Germinal center (tissue), 1 donor: ENCODE measurements around the gene ARHGAP31.
"Not testable (repeated sequence)": the region's sequence is repeated elsewhere in the genome, so short reads cannot be mapped to it uniquely, and the experiment has no call there.

Source experiments
- DNase-seq: peaks from one replicate; pipeline ENCODE4 v3.0.0; 2012; ENCODE audit warnings: mixed read lengths, low spot score

The ARHGAP31 gene

GRCh38 chr3:119352034-119352609 is 57.9 kb downstream of the ARHGAP31 start:
- no peak for DNase-seq

GRCh38 chr3:119352863-119353527 is 58.8 kb downstream of the ARHGAP31 start:
- no peak for DNase-seq

- DNase-seq, result not testable (repeated sequence)
Measured at GRCh38 chr3:119355608-119356007, 61.4 kb downstream of the ARHGAP31 start.

- no peak for DNase-seq
Measured at GRCh38 chr3:119356646-119357045, 62.5 kb downstream of the ARHGAP31 start.

GRCh38 chr3:119357190-119357589 is 63.0 kb downstream of the ARHGAP31 start:
- DNase-seq, result no peak

DNA sequence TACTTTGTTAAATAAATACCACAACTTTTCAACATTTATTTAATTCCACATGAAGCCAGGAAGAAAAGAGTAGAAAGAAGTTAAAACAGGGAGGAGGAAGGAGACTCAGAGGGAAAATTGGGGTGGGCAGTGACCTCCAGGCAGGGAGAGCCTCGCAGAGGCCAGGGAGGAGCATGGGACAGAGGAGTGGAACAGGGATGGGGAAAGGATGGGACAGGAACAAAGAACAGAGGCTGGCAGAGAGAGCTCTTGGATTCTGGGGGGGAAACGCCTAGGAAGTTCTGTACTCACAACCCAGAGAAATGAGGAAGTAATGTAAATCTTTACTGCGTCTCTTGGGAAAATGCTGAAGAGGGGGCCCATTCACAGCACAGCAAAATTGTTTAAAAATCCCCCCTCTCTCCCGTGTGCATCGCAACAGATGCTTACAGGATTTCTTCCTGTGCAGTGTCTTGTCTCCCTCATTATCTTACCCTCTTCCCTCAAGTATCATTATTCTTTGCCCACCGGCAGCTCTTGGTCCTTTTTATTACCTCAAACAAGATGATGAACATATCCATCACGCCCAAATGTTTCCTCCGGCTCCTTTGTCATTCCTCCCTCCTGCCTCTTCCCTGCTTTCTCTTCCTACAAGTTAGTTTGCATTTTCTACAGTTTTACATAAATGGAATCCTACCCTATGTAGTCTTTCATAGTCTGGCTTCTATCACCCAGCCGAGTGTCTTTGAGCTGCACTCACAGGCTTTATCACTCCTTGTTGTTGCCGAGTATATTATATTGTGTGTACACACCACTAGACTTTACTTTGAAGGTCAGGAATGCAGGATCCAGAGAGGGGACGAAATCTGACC is 65.5 kb downstream of the ARHGAP31 start:
- peak; percentile 67 for DNase-seq

- DNase-seq, result no peak
Measured at GRCh38 chr3:119360736-119361462, 66.7 kb downstream of the ARHGAP31 start.

GRCh38 chr3:119362010-119362409 is 67.8 kb downstream of the ARHGAP31 start:
- no peak for DNase-seq

GRCh38 chr3:119362940-119363725 is 69.0 kb downstream of the ARHGAP31 start:
- no peak for DNase-seq

- no peak for DNase-seq
Measured at GRCh38 chr3:119364401-119364800, 70.2 kb downstream of the ARHGAP31 start.

DNA sequence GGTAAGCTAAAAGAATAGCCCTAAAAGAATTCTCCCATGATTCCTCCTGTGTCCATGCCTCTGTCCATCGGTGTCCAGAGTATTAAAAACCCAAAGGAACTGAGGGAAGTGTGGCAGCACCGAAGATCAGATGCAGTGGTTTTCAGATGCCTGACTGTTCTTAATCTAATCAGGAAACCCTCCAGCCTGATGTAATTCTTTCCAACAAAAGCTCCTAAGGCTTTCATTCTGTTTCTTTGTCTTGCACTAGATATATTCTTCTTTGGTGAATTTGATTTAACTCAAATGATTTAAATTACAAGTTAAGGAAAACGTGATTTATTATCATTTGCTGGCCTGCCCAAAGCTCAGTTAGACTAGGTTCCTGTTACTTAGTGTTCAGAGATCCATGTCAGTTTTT is 71.2 kb downstream of the ARHGAP31 start:
- no peak for DNase-seq

DNA sequence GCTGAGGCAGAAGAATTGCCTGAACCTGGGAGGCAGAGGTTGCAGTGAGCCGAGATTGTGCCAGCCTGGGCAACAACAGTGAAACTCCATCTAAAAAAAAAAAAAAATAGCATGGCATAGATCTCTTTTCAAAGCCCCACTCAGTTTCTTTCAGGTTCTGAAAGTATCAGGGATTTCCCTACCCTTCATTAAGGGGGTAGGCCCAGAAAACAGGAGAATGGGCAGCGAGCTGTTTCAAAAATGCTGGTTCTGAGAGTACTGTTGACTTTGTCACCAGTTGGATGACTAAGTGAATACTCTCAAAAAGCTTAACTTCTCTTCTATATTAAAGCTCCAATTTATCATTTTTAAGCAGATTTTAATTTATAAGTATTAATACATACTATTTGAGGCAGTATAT is 72.8 kb downstream of the ARHGAP31 start:
- no peak for DNase-seq

- DNase-seq, result no peak
Measured at GRCh38 chr3:119368298-119368697, 74.1 kb downstream of the ARHGAP31 start.

- DNase-seq, result not testable (repeated sequence)
Measured at GRCh38 chr3:119371786-119372185, 77.6 kb downstream of the ARHGAP31 start.

DNA sequence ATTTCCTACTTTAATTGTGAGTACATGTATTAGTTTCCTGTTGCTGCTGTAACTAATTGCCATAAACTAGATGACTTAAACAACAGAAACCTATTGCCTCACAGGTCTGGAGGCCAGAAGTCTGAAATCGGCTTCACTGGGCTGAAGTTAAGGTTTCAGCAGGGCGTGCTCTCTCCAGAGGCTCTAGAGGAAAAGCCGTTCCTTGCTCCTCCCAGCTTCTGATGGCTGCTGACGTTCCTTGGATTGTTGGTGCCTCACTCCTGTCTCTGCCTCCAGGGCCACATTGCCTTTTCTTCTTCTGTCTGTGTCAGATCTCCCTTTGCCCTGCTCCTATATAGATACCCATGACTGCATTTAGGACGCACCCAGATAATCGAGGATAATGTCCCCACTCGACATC is 80.9 kb downstream of the ARHGAP31 start:
- no peak for DNase-seq

DNA sequence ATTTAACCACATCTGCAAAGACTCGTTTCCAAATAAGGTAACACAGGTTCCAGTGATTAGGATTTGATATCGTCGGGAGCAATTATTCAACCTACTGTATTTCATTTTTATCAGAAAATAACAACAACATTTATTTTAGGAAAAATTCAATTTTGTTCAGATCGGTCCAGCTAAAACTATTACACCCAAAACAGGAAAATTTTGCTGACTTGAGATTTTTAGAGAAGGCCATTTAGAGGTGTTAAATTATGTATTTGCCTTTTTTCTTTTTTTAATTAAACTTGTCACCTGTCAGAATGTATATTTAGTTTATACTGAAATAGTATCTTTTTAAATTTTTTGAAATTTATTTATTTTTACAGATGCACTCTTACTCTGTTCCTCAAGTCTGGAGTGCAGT is 81.3 kb downstream of the ARHGAP31 start:
- no peak for DNase-seq

GRCh38 chr3:119376758-119377157 is 82.6 kb downstream of the ARHGAP31 start:
- no peak for DNase-seq

GRCh38 chr3:119378259-119378803 is 84.1 kb downstream of the ARHGAP31 start:
- DNase-seq, result no peak

DNA sequence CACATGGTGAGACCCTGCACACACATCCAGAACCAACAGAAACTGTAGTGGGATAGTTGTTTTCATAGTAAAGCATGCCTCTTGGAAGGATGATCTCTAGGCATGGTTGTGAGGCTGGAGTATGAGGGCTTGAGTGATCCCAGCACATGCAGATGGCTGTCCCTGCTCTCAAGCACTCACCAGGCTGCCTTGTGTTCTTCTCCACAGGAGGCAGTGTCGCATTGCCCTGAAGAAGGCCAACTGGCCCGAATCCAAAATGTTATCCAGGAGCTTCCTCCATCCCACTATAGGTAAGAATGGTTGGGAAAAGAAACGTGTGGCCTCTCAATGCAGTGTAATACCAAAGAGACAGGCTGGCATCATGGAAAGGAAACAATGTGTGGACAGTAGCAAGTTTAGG is 86.5 kb downstream of the ARHGAP31 start:
- no peak for DNase-seq

DNA sequence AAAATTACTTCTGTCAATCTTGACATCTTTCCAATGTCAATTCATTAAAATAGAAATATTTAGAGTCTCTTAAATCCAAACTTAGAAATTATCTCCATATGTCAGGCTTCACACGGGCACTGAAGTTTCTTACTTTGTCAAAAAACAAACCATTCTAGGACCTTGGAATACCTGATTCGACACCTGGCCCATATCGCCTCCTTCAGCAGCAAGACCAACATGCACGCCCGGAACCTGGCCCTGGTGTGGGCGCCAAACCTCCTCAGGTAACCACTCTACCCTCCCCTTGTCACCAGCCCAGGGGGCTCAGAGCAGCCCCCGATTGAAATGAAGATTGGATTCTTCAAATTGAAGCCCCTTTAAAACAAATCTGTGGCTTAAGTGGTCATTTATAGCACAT is 88.0 kb downstream of the ARHGAP31 start:
- DNase-seq, result no peak

- no peak for DNase-seq
Measured at GRCh38 chr3:119388577-119388976, 94.4 kb downstream of the ARHGAP31 start.
